Left lung (tissue), 10 donors: ENCODE results near the gene SP140. TPM values are rescaled to one million over a fixed set of nuclear protein-coding genes. Genes with fewer than 3 reads are reported as not detected.

Experiments used
- ATAC-seq: fragments of 200-7000 bp; cut with Tn5 transposase; one replicate; pipeline ENCODE4 v1.9.1; 2020; ENCODE audit warnings: moderate library complexity
- DNase-seq, 4 donors: peaks; one replicate each; pipeline ENCODE4 v3.0.0-alpha.2; 2013 to 2020
- H3K27ac ChIP-seq, 2 donors: fragments of 200-600 bp; sonication (generic) in 1 of 2; one replicate each; pipeline versions ENCODE4 v1.5.0 to v1.8.0; 2020 to 2021
- H3K27me3 ChIP-seq, 2 donors: fragments of 200-600 bp; sonication (generic) in 1 of 2; one replicate each; pipeline versions ENCODE4 v1.5.0 to v1.8.0; 2020 to 2021
- H3K36me3 ChIP-seq, 2 donors: fragments of 200-600 bp; sonication (generic) in 1 of 2; one replicate each; pipeline versions ENCODE4 v1.5.0 to v1.8.0; 2020 to 2021
- H3K4me1 ChIP-seq, 2 donors: fragments of 200-600 bp; one replicate each; pipeline ENCODE4 v1.8.0; 2021
- H3K4me3 ChIP-seq, 2 donors: fragments of 200-600 bp; sonication (generic) in 1 of 2; one replicate each; pipeline versions ENCODE4 v1.5.0 to v1.8.0; 2020 to 2021; ENCODE audit warnings: mild to moderate bottlenecking in 1 of 2
- H3K9me3 ChIP-seq, 2 donors: fragments of 200-600 bp; sonication (generic) in 1 of 2; one replicate each; pipeline versions ENCODE4 v1.5.0 to v1.8.0; 2020 to 2021
- CTCF ChIP-seq, 2 donors: fragments of 200-600 bp; sonication (generic) in 1 of 2; IDR thresholded peaks; one replicate each; pipeline versions ENCODE4 v1.5.0 to v1.8.0; 2021; ENCODE audit warnings: antibody characterized with exemption in 2 of 2
- intact Hi-C, 2 donors: fragments of 100-400 bp; cut with DNase I; formaldehyde crosslinking; loops; one replicate each; pipeline versions ENCODE4 v1.11.2 to v1.14.2; 2022
- polyA plus RNA-seq, 6 donors: library from polyadenylated mRNA; unstranded; fragments of 120-200 nt; gene quantifications; one replicate each; pipeline ENCODE4 v1.2.1, GENCODE V29; 2013; ENCODE audit not compliant: insufficient read length in 6 of 6
- total RNA-seq, 2 donors: library from RNA; stranded (reverse); fragmentation: NEBNext Ultra II Directional; extraction: Animal tissue kit (Norgen Biotek cat#: 25700); gene quantifications; one replicate each; pipeline ENCODE4 v1.2.1, GENCODE V29; 2021
- donor health status: DM: no; HTN: yes; CAD: no.
- donor health status: DM: no; HTN: no; CAD: no.

The SP140 gene
- total and polyA plus RNA-seq, 8 donors: 0.74 to 4.8 (median 1.3) TPM

GRCh38 chr2:230322561-230323384, 97.2 kb downstream of the SP140 start:
- Histone ChIP-seq H3K4me3 (no peak overlapping the region), H3K9me3 (peaks cover 0 to 10% of the 10 kb centered on the region in 2 donors), H3K27ac (no peak overlapping the region), H3K4me1 (peaks cover 5 to 32% of the 10 kb centered on the region in 2 donors), H3K36me3 (no peaks in the 10 kb centered on the region), H3K27me3 (no peaks in the 10 kb centered on the region)
- TF ChIP-seq CTCF (IDR thresholded peaks at IDR 0.05): no peak
- ATAC-seq (no peak), DNase-seq (no peak)
- intact Hi-C loops: no loop called here

GRCh38 chr2:230323385-230324106, 98.0 kb downstream of the SP140 start:
- intact Hi-C loops: no loop called here
- no peak for ATAC-seq
- Histone ChIP-seq H3K4me3 (no peak overlapping the region), H3K27me3 (no peaks in the 10 kb centered on the region), H3K9me3 (peaks cover 0 to 10% of the 10 kb centered on the region in 2 donors), H3K36me3 (no peaks in the 10 kb centered on the region), H3K27ac (no peak overlapping the region), H3K4me1 (peaks cover 9 to 35% of the 10 kb centered on the region in 2 donors)
- DNase-seq: no peak
- TF ChIP-seq CTCF (IDR thresholded peaks at IDR 0.05): no peak

- no peaks in the 10 kb centered on the region for H3K36me3 ChIP-seq
- no peaks in the 10 kb centered on the region for H3K27me3 ChIP-seq
- H3K4me3 ChIP-seq: no peak overlapping the region
- intact Hi-C loops: no loop called here
- H3K27ac ChIP-seq: no peak overlapping the region
- ATAC-seq (no peak), DNase-seq (no peak)
- TF ChIP-seq CTCF (IDR thresholded peaks at IDR 0.05): no peak
- H3K9me3 ChIP-seq: peaks cover 0 to 10% of the 10 kb centered on the region in 2 donors
- H3K4me1 ChIP-seq: peaks cover 9 to 35% of the 10 kb centered on the region in 2 donors
Observed at GRCh38 chr2:230324503-230324902, 99.0 kb downstream of the SP140 start.

GRCh38 chr2:230325316-230326243, 100.0 kb downstream of the SP140 start:
- no peaks in the 10 kb centered on the region for H3K36me3 ChIP-seq
- intact Hi-C loops: no loop called here
- no peak overlapping the region for H3K4me3 ChIP-seq
- TF ChIP-seq CTCF (IDR thresholded peaks at IDR 0.05): no peak
- no peak for ATAC-seq
- H3K4me1 ChIP-seq: peaks cover 9 to 41% of the 10 kb centered on the region in 2 donors
- H3K27ac ChIP-seq: no peak overlapping the region
- H3K9me3 ChIP-seq: peaks cover 0 to 10% of the 10 kb centered on the region in 2 donors
- DNase-seq: no peak
- H3K27me3 ChIP-seq: no peaks in the 10 kb centered on the region
